ENCODE data around the gene CELSR2. TPM values are rescaled to one million over a fixed set of nuclear protein-coding genes. Genes with fewer than 3 reads are reported as not detected.

CELSR2 gene
- total and polyA plus RNA-seq, 2 of the 8 experiments (the other 6 are each of a cell fraction or from before 2014, with no cell fraction given): 12.0 to 27.7 TPM

- H3K27ac ChIP-seq (ENCODE audit: low read depth, low read length): no peak overlapping the region
- no peak overlapping the region for H2BK5ac ChIP-seq (ENCODE audit: low read depth, low read length)
- H3K4ac ChIP-seq (replicated peaks; ENCODE audit: insufficient read length, low read depth, low read length): no peak overlapping the region
- H4K5ac ChIP-seq (ENCODE audit: insufficient read length, low read depth, low read length): no peak overlapping the region
- H4K20me1 ChIP-seq (replicated peaks in 1 of 2; ENCODE audit: control insufficient read depth in 1 of 2, insufficient read depth in 2 of 2, low read length in 2 of 2): no peaks in the 10 kb centered on the region
- no peak overlapping the region for H4K91ac ChIP-seq (replicated peaks; ENCODE audit: insufficient read length, low read length)
- H3K79me1 ChIP-seq (ENCODE audit: low read depth, low read length): no peaks in the 10 kb centered on the region
- no peak overlapping the region for H2BK20ac ChIP-seq (ENCODE audit: low read length)
- no peak overlapping the region for H4K8ac ChIP-seq (ENCODE audit: extremely low read depth, insufficient read depth, low read length)
- no peaks in the 10 kb centered on the region for H3K4me1 ChIP-seq (replicated peaks in 1 of 4; ENCODE audit: control insufficient read depth in 3 of 4, insufficient read depth in 4 of 4, low read length in 3 of 4)
- no peak overlapping the region for H2BK15ac ChIP-seq (ENCODE audit: low read length)
- H3K18ac ChIP-seq (ENCODE audit: extremely low read depth, low read length): no peak overlapping the region
- H3K4me2 ChIP-seq (ENCODE audit: insufficient read depth in 1 of 2, low read depth in 2 of 2, low read length in 2 of 2): no peak overlapping the region
- no peak overlapping the region for H2BK12ac ChIP-seq (ENCODE audit: low read depth, low read length)
- H3K79me2 ChIP-seq (ENCODE audit: control insufficient read depth in 1 of 2, insufficient read depth in 2 of 2, low read length in 2 of 2): no peaks in the 10 kb centered on the region
- H3K23ac ChIP-seq (ENCODE audit: insufficient read length): no peak overlapping the region
- DNase-seq (ENCODE audit: low read depth in 1 of 2, low spot score in 2 of 2) (no peak), FAIRE-seq (no peak)
- H3K27me3 ChIP-seq (replicated peaks in 1 of 4; ENCODE audit: control insufficient read depth in 3 of 4, extremely low read depth in 1 of 4, insufficient read depth in 3 of 4, low read length in 3 of 4): no peaks in the 10 kb centered on the region; a peak in 1 of 7 replicates
- 85% methylated on average over 4 of the region's 4 CpGs; no CpG with 5 or more reads in 1 of the 2 experiments for WGBS, 2 experiments (ENCODE audit: extremely low coverage in 1 of 2, insufficient coverage in 1 of 2, insufficient read length in 1 of 2, insufficient replicate concordance in 2 of 2, low coverage in 1 of 2, low lambda C conversion rate in 2 of 2, missing lambda C conversion rate in 1 of 2)
- H3K36me3 ChIP-seq (ENCODE audit: control insufficient read depth in 2 of 4, insufficient read depth in 4 of 4, low read length in 3 of 4): no peaks in the 10 kb centered on the region
- no peaks in the 10 kb centered on the region for H3K9me3 ChIP-seq (ENCODE audit: insufficient read depth in 2 of 2, low read depth in 1 of 2, low read length in 1 of 2)
- no peak overlapping the region for H3K56ac ChIP-seq (replicated peaks; ENCODE audit: insufficient read length, low read depth, low read length)
- no peak overlapping the region for H2AFZ ChIP-seq (ENCODE audit: low read length)
- H3K4me3 ChIP-seq (ENCODE audit: extremely low read depth in 1 of 4, insufficient read depth in 2 of 4, low read depth in 3 of 4, low read length in 4 of 4): no peak overlapping the region
- no peak overlapping the region for H3K9ac ChIP-seq (replicated peaks in 1 of 4; ENCODE audit: extremely low read depth in 1 of 4, low read depth in 3 of 4, low read length in 3 of 4)
- TF ChIP-seq NRF1 (IDR thresholded peaks at IDR 0.05; ENCODE audit: low read depth, low read length) (no peak), FOSL1 (IDR thresholded peaks at IDR 0.05; ENCODE audit: insufficient read depth, low read depth, low read length) (no peak), TCF12 (IDR thresholded peaks at IDR 0.05; ENCODE audit: low read depth, low read length) (no peak), CTBP2 (IDR thresholded peaks at IDR 0.05; ENCODE audit: borderline replicate concordance, insufficient read depth, insufficient read length, low read length) (no peak), PHF8 (conservative IDR thresholded peaks at IDR 0.05; ENCODE audit: low read depth, low read length) (no peak), TEAD4 (IDR thresholded peaks at IDR 0.05; ENCODE audit: low read depth, low read length) (no peak), SRF (IDR thresholded peaks at IDR 0.05; ENCODE audit: low read depth, low read length) (no peak), GTF2F1 (IDR thresholded peaks at IDR 0.05; ENCODE audit: borderline replicate concordance, low read depth, low read length) (no peak), KDM1A (IDR thresholded peaks at IDR 0.05; ENCODE audit: borderline replicate concordance, low read length) (no peak), TBP (IDR thresholded peaks at IDR 0.05; ENCODE audit: low read depth, low read length) (no peak), CHD2 (IDR thresholded peaks at IDR 0.05; ENCODE audit: low read length) (no peak), SP1 (IDR thresholded peaks at IDR 0.05; ENCODE audit: low read depth, low read length) (no peak), TAF7 (optimal IDR thresholded peaks at IDR 0.05; ENCODE audit: borderline replicate concordance, low read depth, low read length) (no peak)
- ChIA-PET POLR2A (ENCODE audit: partially characterized antibody) (no interaction called here), CTCF (ENCODE audit: partially characterized antibody) (interaction anchor here (4.0 to 4.6 kb wide), 2 partner anchors 13 to 17 kb away, joined by 21 to 34 read pairs; partner anchors contain the start of gene MYBPHL)
- H3K23me2 ChIP-seq (ENCODE audit: low read depth, low read length): no peaks in the 10 kb centered on the region
- H3K14ac ChIP-seq (ENCODE audit: insufficient read length): no peak overlapping the region
- no peak overlapping the region for H2BK120ac ChIP-seq (replicated peaks; ENCODE audit: low read depth, low read length)
- H2AK5ac ChIP-seq (ENCODE audit: low read depth, low read length): no peak overlapping the region
These were observed 45.1 kb downstream of the CELSR2 start for GRCh38 chr1:109294481-109294880.

Measured in H1 (cell line).